Kasumi-1 (cell line): ENCODE measurements around the gene TMEM200C.

Experiments used
- DNase-seq, 2 experiments: peaks; one replicate each; lab custom pipeline; 2025; lab: John Stamatoyannopoulos, UW

TMEM200C gene

GRCh38 chr18:5895299-5895875 lies at the start of gene TMEM200C:
TMEM200C (minus strand) TSS chr18:5895522; CDS start chr18:5892063, 3,459 bp downstream.
- no peak for DNase-seq

GRCh38 chr18:5944448-5944847 lies 49.1 kb upstream of the TMEM200C start:
- DNase-seq: no peak

- DNase-seq: no peak
These were observed 48.2 kb upstream of the TMEM200C start for GRCh38 chr18:5943514-5943913.

DNA sequence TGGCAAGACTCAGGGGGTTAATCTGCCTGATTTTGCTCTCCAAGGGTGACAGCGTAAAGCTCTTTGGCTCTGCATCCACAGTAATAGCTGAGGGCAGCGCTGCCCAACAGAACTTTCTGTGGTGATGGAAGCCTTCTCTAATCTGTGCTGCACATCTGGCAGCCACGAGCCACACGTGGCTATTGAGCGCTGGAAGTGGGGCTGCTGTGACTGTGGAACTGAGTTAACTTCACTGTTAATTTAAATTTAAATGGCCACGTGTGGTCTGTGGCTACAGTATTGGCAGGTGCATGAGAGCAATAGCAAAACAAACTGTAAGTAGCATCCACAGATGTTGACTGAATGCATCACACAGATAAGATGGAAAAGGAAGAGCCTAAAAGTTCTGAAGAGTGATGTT lies 47.3 kb upstream of the TMEM200C start:
- DNase-seq: no peak

GRCh38 chr18:5941890-5942289 lies 46.6 kb upstream of the TMEM200C start:
- no peak for DNase-seq

- no peak for DNase-seq
These were observed 44.7 kb upstream of the TMEM200C start for GRCh38 chr18:5939801-5940667.

DNA sequence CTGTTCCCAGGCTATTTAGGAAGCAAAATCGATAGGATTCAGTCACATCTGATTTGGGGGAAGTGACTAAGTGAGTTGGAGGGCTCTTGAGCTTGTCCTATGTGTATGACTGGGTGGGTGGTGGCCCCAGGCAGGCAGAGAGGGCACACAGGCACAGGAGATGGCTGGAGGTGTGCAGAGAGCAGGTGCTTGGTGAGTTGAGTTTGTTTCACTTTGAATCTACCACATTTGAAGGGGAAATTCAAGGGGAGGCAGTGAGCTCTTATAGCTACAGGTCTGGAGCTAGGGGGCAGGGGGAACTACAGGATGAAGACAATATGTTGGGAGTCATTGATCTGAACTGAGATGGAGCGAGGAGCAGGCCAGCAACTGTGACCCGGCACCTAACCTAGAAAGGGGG lies 42.5 kb upstream of the TMEM200C start:
- no peak for DNase-seq

DNA sequence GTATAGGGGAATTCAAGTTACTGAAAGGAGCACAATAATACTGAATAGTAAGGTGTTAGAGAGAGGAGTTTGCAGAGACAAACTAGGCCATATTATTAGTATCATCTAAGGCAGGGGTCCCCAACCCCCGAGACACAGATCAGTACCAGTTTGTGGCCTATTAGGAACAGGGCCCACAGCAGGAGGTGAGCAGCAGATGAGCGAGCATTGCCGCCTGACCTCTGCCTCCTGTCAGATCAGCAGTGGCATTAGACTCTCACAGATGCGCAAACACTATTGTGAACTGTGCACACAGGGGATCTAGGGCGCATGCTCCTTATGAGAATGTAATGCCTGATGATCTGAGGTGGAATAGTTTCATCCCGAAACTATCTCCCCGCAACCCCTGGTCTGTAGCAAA lies 41.8 kb upstream of the TMEM200C start:
- DNase-seq: no peak

- no peak for DNase-seq
These were observed 35.5 kb upstream of the TMEM200C start for GRCh38 chr18:5930789-5931188.

DNA sequence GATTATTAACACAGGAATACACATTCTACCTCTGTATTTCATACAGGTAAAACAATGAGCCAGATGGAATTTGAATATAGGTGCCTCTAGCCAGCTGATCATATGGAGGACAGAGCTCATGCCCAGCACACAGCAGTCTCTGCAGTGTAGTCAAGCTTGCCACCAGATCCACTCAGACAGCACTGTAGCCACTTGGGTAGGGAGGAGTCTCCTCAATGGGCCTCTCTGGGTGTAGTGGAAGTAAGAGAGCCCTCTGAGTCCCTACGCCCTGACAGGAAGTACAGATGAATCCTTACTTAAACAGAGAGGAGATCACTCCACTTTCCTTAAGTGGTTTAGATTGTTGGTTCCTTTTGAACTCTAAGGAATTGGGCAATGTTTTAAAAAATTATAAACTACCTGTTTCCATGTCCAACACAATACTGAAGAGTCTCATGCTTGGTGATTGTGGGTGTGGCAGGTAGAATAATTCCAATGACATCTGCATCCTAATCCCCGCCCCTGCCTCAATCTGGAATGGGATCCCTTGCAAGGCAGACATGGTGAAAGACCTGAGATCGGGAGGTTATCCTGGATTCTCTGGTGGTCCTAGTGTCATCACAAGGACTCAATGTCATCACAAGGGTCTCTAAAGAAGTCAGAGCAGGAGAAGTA lies 23.0 kb upstream of the TMEM200C start:
- DNase-seq: no peak

DNA sequence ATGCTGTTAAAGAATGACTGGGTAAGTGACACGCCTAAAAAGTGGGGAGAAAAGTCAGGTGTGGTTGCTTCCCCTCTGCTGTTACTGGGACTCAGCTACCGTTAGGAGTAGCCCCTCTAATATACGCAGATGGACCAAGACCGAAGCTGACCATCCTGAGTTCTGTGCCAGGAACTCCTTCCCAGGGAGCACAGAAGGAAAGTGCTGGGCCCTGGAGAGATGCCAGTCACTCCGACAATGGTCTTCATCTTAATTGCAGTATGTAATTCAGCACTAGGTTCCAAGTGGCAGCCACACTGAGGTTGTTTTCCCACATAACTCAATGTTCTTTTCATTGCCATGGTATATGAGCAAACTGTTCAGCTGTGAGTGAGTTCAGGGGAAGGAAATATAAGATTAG lies 19.6 kb upstream of the TMEM200C start:
- DNase-seq: no peak

DNA sequence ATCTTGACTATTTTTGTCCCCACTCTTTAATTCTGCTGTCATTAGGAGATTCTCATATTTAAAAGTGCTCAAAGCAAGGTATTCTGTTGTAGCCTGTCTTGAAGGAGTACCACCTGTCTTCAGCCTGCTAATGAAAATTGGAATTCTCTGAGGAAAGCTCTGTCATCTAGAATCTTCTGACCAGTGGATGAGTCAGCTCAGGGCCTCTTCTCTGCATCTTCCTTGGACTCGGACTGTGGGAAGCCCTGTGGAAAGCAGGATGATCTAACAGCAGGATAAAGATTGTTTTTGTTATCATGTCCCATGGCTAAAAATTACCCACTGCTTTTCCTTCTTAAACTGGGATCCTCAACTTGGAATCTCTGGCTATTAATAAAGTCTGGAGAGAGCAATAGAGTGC lies 18.7 kb upstream of the TMEM200C start:
- no peak for DNase-seq

- no peak for DNase-seq
These were observed 17.2 kb upstream of the TMEM200C start for GRCh38 chr18:5912566-5912965.

- no peak for DNase-seq
These were observed 13.8 kb upstream of the TMEM200C start for GRCh38 chr18:5909125-5909524.

GRCh38 chr18:5903386-5903785 lies 8.1 kb upstream of the TMEM200C start:
- DNase-seq: no peak

- DNase-seq: no peak
These were observed 4.9 kb upstream of the TMEM200C start for GRCh38 chr18:5900262-5900661.

GRCh38 chr18:5899835-5900234 lies 4.5 kb upstream of the TMEM200C start:
- no peak for DNase-seq

GRCh38 chr18:5895876-5896740 lies 786 bp upstream of the TMEM200C start:
- no peak for DNase-seq

DNA sequence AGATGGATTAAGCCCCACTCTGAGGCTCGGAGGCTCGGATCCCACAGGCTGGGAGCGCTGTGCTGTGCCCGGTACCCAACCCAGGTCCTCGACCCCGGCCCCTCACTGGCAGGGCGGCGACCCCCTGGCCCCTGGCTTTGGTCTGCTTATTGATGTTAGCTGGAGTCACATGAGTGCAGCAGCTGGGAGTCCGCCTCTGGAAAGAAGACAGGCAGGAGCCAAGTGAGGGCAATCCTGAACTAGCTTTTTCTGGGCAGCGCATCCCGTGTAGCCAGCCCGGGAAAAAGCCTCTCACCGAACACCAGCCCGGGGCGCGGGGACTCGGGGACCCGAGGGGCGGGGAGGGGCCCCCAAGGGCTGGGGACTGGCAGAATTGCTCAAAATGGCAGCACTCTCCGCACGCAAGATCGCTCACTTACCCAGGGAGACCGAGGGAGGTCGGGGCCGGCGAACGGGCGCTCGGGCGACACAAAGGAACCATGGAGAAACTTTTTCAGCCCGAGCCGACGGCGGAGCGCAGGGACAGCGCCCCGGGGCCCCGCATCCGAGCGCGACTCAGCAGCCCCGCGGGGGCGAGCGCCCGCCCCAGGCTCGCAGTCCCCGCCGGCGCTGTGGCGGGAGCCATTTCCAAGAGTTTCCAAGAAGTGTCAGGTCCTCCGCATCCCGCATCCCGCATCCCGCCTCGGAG lies 567 bp downstream of the TMEM200C start:
- DNase-seq: no peak

DNA sequence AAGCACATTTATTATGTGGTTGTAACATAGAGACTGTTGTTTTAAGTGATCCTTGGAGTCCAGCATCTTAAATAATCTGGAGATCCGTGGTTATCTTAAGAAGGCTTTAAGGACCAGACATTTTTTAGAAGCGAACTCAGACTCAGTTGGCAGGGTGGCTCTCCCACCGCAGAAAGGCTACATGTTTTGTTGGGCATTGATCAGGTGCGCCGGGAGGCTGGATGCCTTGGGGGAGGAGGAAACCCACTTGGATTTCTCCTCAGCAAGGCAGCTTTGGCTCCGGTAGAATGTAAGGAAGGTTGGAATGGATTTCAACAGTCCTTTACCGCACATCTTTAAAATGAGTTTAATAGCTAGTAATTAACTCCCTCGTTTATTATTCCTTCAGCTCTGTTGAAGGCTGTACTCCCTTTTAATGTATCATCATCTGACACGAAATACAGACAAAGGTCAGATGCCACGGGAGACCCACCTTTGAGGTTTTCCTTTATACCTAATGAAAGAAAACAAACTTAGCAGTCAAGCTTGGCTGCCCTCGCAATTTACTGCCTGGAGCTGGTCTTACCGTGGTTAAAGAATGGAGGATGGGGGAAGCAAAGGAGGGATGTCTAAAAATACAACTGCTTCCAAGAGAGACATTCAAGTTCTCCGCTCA lies 1.2 kb downstream of the TMEM200C start:
- DNase-seq: no peak

- DNase-seq: no peak
These were observed 2.4 kb downstream of the TMEM200C start for GRCh38 chr18:5892823-5893431.
